ENCODE data around the gene PAK1.

Gene PAK1

DNA sequence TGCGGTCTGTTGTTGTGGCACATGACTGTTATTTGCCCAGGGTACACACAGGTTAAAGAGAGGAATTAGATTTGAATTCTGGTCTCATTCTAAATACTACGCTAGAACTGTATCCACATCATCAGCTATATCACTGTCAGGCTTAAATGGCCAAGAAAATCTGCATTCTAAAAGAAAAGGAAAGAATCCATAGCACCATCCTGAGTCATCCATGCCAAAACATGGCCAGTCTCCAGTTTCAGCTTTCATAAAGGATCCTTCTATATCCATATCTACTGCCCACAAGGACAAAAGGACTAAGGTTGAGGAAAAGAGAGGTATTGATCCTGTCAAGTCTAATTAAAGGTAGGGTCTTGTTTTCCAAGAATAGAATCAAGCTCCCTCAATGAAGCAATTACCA, 98.8 kb downstream of the PAK1 start:
- in situ Hi-C loops (cut with MboI; ENCODE audit: low sequenced_read_pairs) = no loop called here

GRCh38 chr11:77374611-77375031, 99.3 kb downstream of the PAK1 start:
- in situ Hi-C loops (cut with MboI; ENCODE audit: low sequenced_read_pairs) = no loop called here

- in situ Hi-C loops (cut with MboI; ENCODE audit: low sequenced_read_pairs) = no loop called here
Observed at GRCh38 chr11:77374108-77374507, 99.8 kb downstream of the PAK1 start.

GRCh38 chr11:77372726-77373125, 101.2 kb downstream of the PAK1 start:
- in situ Hi-C loops (cut with MboI; ENCODE audit: low sequenced_read_pairs) = no loop called here

DNA sequence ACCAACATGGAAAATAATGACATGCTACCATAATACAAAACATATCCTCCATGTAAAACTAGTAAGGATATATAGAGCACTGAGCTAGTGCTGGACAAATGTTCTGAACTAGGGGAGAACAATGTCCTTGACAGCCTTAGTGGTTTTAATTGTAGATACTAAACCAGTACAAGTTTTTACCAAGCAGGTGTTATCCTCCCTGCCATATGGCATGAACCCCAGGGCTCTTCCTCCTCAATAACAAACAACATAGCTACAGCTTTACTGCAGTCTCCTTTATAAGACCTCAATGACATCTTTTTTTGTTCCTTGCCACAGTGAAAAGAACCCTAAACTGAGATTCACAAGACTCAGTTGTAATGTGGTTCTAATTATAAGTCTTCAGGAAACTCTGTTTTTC, 102.2 kb downstream of the PAK1 start:
- in situ Hi-C loops (cut with MboI; ENCODE audit: low sequenced_read_pairs) = no loop called here

GRCh38 chr11:77370217-77370616, 103.7 kb downstream of the PAK1 start:
- in situ Hi-C loops (cut with MboI; ENCODE audit: low sequenced_read_pairs) = no loop called here

DNA sequence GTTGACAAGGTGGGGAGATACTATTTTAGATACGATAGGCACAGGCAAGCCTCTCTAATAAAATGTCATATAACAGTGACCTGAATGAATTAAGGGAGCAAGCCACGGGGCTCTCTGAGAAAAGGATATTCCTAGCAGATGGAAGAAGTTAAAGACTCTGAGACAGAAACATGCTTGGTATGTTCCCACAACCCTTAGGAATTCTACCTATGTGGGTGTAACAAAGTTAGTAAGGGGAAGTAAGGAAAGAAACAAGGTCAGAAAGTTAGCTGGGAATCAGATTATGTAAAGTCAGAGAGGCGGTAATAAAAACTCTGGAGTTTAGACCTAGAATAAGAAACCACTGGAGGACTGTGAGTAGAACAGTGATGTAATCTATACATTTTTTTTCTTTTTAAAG, 112.7 kb downstream of the PAK1 start:
- in situ Hi-C loops (cut with MboI; ENCODE audit: low sequenced_read_pairs) = no loop called here

DNA sequence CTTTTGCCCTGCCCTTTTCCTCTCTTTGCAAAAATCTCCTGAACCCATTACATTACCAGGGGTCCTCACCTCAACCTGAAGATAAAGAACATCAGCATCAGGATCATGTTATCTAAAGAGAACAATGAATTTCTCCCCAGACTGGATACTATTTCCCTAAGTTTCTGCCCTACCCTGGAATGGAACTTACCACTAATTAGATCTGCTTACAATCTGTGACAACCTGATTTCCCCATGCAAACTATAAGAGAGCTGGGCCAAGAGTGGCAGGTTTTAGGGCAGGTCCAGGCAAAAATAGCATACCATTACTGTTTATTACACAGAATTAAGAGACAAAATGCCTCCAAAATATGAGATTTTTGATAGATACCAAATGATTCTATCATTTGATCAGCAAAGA, 114.4 kb downstream of the PAK1 start:
- in situ Hi-C loops (cut with MboI; ENCODE audit: low sequenced_read_pairs) = no loop called here

DNA sequence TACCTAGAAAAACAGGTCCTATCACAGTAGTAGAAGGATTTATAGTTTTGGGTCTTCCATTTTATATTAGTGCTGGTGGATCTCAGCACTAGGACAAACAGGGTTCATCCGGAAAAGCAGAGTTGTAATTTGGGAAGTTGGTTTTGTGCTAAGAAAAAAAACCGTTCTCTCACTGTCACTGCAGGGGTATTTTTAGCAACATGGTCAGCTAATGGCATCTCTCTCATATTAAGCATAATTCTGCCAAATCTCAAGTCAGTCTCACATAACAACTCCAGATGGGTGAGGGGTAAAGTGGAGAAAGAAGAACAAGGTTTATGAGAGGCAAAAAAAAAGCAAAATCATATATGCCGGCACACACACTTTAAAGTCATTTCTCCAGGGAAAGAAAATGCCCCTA, 120.8 kb downstream of the PAK1 start:
- in situ Hi-C loops (cut with MboI; ENCODE audit: low sequenced_read_pairs) = no loop called here

DNA sequence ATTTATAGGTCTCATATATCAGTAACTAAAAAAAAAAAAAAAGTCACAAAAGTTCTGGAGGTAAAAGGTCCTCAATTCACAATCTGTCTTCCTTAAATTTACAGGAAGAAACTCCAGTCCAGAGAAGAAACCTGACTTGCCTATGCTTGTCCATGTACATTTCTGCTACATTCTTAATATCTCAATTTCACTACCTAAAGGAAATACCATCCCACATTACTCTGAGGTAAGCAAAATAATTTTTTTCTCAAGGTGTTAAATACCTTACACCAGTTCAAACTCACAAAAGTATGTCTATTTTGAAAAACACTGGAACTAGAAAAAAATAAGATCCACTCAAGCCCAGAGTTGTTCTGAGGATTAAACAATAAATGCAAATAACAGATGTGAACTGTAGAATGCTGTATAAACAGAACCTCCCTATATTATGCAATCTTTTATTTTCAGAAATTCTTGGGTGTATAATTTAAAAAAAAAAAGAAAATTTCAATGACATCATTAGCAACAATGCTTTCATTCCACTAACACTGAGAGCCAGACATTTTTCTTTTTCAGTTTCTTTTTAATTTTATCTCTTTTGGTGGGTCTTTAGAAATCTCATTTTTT, 122.5 kb downstream of the PAK1 start:
- in situ Hi-C loops (cut with MboI; ENCODE audit: low sequenced_read_pairs) = no loop called here

GRCh38 chr11:77347948-77348347, 125.9 kb downstream of the PAK1 start:
- in situ Hi-C loops (cut with MboI; ENCODE audit: low sequenced_read_pairs) = no loop called here

DNA sequence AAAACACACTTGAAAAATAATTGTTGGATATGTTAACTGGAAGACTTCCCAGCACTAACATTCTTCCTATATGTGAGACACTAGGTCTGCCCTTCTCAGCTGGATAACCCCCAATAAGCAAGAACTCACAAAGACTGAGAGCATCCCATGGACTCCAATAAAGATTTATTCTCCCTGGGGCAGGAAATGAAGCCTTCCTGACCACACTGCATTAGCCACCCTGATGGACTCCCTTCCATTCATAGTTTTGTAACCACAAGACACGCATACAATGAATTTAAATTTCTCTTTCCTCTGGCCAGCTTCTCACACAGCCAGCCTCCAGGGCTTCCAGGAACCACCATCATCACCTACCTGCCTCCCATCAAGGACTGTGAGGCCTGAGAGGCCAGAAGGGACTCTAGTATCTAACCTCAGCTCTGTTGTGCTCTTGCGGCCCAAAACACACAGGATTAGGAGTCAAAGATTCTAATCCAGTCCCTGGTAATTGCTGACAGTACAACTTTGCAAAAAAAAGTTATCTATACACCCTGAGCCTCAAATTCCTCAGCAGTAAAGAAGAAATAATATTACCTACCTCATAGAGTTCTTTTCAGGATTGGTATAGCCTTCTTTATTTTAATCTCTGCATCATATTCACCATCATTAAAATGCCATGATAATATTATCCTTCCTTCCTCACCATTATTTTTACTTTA, 126.8 kb downstream of the PAK1 start:
- in situ Hi-C loops (cut with MboI; ENCODE audit: low sequenced_read_pairs) = no loop called here

- in situ Hi-C loops (cut with MboI; ENCODE audit: low sequenced_read_pairs) = no loop called here
Observed at GRCh38 chr11:77345621-77346020, 128.3 kb downstream of the PAK1 start.

DNA sequence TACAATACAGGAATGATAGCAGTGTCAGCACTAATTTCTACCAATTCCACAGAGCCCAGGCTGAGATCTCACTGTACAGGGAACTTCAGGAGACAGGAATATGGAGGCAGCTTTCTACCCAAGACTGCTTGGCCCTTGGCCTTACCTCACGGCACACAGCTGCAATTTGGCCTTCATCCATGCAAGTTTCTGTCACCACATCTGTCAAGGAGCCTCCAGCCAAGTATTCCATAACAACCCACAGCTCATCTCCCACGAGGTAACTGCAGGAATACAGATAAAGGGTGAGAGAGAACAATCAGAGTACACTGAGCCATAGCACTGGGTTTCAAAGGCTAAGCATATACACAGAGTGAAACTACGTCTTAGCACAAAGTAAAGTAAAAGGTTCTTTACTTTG, 133.4 kb downstream of the PAK1 start:
- in situ Hi-C loops (cut with MboI; ENCODE audit: low sequenced_read_pairs) = no loop called here

GRCh38 chr11:77332259-77332658, 141.6 kb downstream of the PAK1 start:
- in situ Hi-C loops (cut with MboI; ENCODE audit: low sequenced_read_pairs) = no loop called here

DNA sequence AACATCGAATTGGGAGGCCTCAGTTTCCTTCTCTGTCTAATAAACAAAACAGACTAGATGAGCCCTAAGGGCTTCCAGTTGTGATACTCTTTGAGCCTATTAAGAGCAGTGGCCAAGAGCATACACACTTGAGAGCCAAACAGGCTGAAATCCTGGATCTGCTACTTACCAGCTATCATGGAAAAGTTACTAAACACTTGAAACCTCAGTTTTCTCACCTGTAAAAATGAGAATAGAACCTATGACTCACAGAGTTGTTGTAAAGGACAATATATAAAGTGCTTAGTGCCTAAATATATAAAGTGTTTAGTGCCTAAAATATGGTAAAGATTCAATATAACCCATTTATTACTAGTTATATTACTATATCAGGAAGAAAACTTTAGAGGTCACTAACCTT, 148.7 kb downstream of the PAK1 start:
- in situ Hi-C loops (cut with MboI; ENCODE audit: low sequenced_read_pairs) = no loop called here

DNA sequence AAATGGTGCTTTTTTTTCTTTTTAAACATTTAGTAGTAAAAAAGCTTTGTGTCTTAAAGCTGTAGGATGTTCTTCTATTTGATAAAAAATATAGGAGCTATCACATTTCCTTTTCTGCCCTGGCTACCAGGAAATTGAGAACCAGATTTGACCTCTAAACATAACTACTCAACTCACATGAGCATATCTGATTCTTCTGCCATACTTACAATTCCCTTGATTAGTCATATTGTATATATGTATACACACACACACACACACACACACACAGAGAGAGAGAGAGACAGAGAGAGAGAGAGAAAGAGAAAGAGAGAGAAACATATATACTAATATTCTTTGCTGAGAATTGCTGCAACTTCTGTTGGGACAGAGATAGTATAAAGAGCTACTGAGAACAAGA, 149.4 kb downstream of the PAK1 start:
- in situ Hi-C loops (cut with MboI; ENCODE audit: low sequenced_read_pairs) = no loop called here

DNA sequence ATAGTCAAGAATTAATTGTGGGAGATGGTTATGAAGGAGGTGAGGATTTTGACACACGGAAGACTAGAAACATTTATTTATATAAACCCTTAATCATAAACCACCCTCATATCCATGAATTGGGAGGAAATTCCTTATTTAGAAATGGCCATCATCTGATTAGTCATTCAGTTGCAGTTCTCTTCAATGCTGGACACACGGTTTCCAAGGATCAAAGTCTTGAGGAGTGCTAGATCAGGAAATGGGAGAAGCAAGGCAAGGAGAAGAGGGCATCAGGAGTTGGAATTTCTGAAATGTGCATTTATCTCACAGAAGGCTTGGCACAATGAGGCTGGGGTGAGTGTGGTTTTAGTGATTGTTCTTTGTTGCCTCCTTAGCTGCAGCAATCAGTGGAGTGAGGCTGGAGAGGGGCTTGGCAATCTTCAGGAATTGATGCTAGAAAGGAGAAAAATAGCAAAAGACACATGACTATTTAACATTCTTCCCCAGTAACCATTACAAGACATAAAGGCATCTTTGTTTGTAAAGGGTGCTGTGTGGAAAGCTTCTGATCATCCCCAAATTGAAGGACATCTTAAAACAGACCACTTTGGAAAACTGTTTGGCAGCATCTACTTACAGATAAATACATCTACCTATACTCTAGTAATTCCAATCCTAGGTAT, 150.8 kb downstream of the PAK1 start:
- in situ Hi-C loops (cut with MboI; ENCODE audit: low sequenced_read_pairs) = no loop called here

- in situ Hi-C loops (cut with MboI; ENCODE audit: low sequenced_read_pairs) = no loop called here
Observed at GRCh38 chr11:77322506-77322905, 151.4 kb downstream of the PAK1 start.

DNA sequence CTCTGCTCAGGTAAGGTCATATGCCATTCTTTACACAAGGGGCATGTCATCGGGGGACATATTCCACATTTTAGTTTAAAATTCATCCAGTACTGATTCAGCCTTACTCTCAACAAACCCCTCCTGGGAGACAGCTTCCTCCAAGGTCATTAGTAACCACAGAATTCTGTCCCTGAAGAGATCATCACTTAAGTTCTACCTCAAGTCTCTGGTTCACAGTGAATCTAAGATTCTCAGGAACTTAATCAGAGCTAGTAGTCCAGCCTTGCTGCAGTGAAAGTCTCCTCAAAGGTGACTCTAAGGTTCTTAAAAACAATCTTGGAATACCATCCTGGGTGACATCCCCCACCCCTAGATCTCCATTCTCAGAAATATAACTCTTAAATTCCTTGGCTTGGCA, 153.5 kb downstream of the PAK1 start:
- in situ Hi-C loops (cut with MboI; ENCODE audit: low sequenced_read_pairs) = no loop called here

GRCh38 chr11:77318600-77318999, 155.3 kb downstream of the PAK1 start:
- in situ Hi-C loops (cut with MboI; ENCODE audit: low sequenced_read_pairs) = no loop called here

- in situ Hi-C loops (cut with MboI; ENCODE audit: low sequenced_read_pairs) = no loop called here
Observed at GRCh38 chr11:77316733-77317342, 157.1 kb downstream of the PAK1 start.

All from HL-60/S4 (cell line).